Measurements from ENCODE around the gene TXNL4B.

GRCh38 chr16:72043539-72043938, 49.9 kb downstream of the TXNL4B start:
- TF ChIP-seq TAF1 (IDR thresholded peaks at IDR 0.05; ENCODE audit: borderline replicate concordance, insufficient read depth, low read length) (no peak), SIN3A (IDR thresholded peaks at IDR 0.05; ENCODE audit: borderline replicate concordance, insufficient read depth, low read length) (no peak), REST (IDR thresholded peaks at IDR 0.05; ENCODE audit: insufficient read depth in 1 of 2, low read depth in 2 of 2, low read length in 2 of 2) (no peak), POLR2AphosphoS5 (IDR thresholded peaks at IDR 0.05; ENCODE audit: low read depth, low read length) (no peak), FOXP2 (optimal IDR thresholded peaks at IDR 0.05; ENCODE audit: borderline replicate concordance, extremely low read depth, extremely low read length, insufficient read depth) (no peak)
